HEK293T (cell line): ENCODE data around the gene CFAP47.
"Not testable (repeated sequence)": the region's sequence is repeated elsewhere in the genome, so short reads cannot be mapped to it uniquely, and the experiment has no call there.

ENCODE experiments used
- ELF4 ChIP-seq: fragments of 450-650 bp; IDR thresholded peaks from 2 replicates; pipeline ENCODE4 v1.6.1; 2017; ENCODE audit warnings: antibody characterized with exemption
- FOXK2 ChIP-seq: fragments of 450-650 bp; IDR thresholded peaks from 2 replicates; pipeline ENCODE4 v1.6.1; 2016; ENCODE audit warnings: mild to moderate bottlenecking
- NFRKB ChIP-seq: fragments of 450-650 bp; IDR thresholded peaks from 2 replicates; pipeline ENCODE4 v1.6.1; 2016; ENCODE audit warnings: mild to moderate bottlenecking, moderate library complexity
- TARDBP ChIP-seq: fragments of 450-650 bp; IDR thresholded peaks from 2 replicates; pipeline ENCODE4 v1.6.1; 2016

DNA sequence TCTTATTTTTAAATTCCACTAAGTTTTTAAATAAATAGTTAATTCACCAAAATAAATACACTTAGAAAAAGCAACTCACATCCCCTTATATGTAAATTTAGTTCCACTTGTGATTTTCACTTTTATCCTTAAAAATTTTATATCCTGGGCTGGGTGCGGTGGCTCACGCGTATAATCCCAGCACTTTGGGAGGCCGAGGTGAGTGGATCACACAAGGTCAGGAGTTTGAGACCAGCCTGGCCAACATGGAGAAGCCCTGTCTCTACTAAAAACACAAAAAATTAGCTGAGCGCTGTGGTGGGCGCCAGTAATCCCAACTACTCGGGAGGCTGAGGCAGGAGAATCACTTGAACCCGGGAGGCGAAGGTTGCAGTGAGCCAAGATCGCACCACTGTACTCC is 169.4 kb downstream of the CFAP47 start:
- TF ChIP-seq ELF4, NFRKB, TARDBP, FOXK2: not testable (repeated sequence)
